HG03521 (cell line): ENCODE data around the gene FLT4.
"Not testable (repeated sequence)": the region's sequence is repeated elsewhere in the genome, so short reads cannot be mapped to it uniquely, and the experiment has no call there.

Source experiments
- ATAC-seq: cut with Tn5 transposase; IDR thresholded peaks from one replicate; pipeline ENCODE4 v1.9.1; 2021; ENCODE audit warnings: mild to moderate bottlenecking, moderate library complexity; ENCODE audit not compliant: unreplicated experiment

FLT4 gene

GRCh38 chr5:180670586-180671359 is 21.4 kb upstream of the FLT4 start:
- no peak for ATAC-seq

- no peak for ATAC-seq
Observed at GRCh38 chr5:180670157-180670556, 20.8 kb upstream of the FLT4 start.

- no peak for ATAC-seq
Observed at GRCh38 chr5:180669661-180670060, 20.3 kb upstream of the FLT4 start.

GRCh38 chr5:180668835-180669596 is 19.6 kb upstream of the FLT4 start:
- no peak for ATAC-seq

- no peak for ATAC-seq
Observed at GRCh38 chr5:180666812-180667211, 17.4 kb upstream of the FLT4 start.

GRCh38 chr5:180665682-180666404 is 16.4 kb upstream of the FLT4 start:
- ATAC-seq: no peak

GRCh38 chr5:180658774-180659564 is 9.6 kb upstream of the FLT4 start:
- ATAC-seq: no peak

GRCh38 chr5:180655243-180655642 is 5.8 kb upstream of the FLT4 start:
- not testable (repeated sequence) for ATAC-seq

- ATAC-seq: no peak
Observed at GRCh38 chr5:180652771-180653170, 3.4 kb upstream of the FLT4 start.

- no peak for ATAC-seq
Observed at GRCh38 chr5:180652346-180652745, 2.9 kb upstream of the FLT4 start.

- ATAC-seq: no peak
Observed at GRCh38 chr5:180648658-180649296, 623 bp downstream of the FLT4 start.

GRCh38 chr5:180647941-180648500 is 1.4 kb downstream of the FLT4 start:
- no peak for ATAC-seq

GRCh38 chr5:180647465-180647864 is 1.9 kb downstream of the FLT4 start:
- ATAC-seq: no peak

GRCh38 chr5:180646963-180647305 is 2.5 kb downstream of the FLT4 start:
- no peak for ATAC-seq

- no peak for ATAC-seq
Observed at GRCh38 chr5:180646289-180646962, 3.0 kb downstream of the FLT4 start.

GRCh38 chr5:180645274-180646204 is 3.9 kb downstream of the FLT4 start:
- ATAC-seq: no peak

GRCh38 chr5:180644825-180645273 is 4.6 kb downstream of the FLT4 start:
- no peak for ATAC-seq

- no peak for ATAC-seq
Observed at GRCh38 chr5:180644129-180644824, 5.1 kb downstream of the FLT4 start.
